HG03097 (cell line): ENCODE results near the gene PFKFB3.

Experiments used
- ATAC-seq: cut with Tn5 transposase; IDR thresholded peaks from one replicate; pipeline ENCODE4 v1.9.1; 2021; ENCODE audit not compliant: unreplicated experiment, low FRiP score

Gene PFKFB3

DNA sequence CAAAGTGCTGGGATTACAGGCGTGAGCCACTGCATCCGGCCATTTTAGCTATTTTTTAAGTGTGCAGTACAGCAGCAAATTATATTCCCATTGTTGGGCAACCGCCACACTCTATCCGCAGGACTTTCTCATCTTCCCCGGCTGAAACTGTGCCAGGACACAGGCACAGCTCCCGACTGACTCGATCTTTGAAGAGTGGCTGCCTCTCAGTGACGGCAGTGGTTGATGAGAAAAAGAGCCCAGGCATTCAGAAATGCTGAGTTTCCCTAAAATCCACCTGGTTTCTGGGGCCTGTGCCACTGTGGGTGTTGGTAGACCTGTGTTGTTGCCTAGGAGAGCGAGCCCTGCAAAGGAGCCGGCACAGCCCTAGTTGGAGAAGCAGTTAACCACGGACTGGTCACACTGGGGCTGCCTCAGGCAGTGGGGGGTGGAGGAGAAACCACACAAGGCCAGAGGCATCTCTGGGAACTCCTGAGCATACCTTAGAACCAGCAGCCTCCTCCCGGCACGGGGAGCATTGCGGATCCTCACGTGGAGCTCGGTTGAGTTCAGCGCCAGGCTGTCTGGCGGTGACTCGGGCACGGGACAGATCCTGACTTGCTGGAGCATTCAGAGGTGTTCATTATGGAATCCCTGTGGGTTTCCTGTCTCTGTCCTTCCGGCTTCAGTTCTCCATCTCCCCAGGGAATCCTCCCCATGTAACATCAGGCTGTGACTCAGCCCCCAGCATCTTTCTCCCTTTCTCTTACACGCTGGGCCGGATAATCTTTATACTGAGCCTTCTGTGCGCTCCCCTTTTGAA is 16.2 kb downstream of the PFKFB3 start:
- ATAC-seq, result no peak

DNA sequence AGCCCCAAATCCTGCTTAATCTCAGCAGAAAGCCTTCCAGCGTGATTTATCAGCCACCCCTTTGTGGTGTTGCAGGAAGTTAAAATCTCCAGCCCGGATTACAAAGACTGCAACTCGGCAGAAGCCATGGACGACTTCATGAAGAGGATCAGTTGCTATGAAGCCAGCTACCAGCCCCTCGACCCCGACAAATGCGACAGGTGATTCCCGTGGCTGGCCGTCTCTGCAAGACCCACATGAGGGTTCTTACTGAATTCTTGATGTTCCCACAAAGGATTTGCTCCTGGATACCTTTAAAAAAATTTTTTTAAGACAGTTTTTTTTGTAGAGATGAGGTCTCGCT is 16.7 kb downstream of the PFKFB3 start:
- no peak for ATAC-seq

DNA sequence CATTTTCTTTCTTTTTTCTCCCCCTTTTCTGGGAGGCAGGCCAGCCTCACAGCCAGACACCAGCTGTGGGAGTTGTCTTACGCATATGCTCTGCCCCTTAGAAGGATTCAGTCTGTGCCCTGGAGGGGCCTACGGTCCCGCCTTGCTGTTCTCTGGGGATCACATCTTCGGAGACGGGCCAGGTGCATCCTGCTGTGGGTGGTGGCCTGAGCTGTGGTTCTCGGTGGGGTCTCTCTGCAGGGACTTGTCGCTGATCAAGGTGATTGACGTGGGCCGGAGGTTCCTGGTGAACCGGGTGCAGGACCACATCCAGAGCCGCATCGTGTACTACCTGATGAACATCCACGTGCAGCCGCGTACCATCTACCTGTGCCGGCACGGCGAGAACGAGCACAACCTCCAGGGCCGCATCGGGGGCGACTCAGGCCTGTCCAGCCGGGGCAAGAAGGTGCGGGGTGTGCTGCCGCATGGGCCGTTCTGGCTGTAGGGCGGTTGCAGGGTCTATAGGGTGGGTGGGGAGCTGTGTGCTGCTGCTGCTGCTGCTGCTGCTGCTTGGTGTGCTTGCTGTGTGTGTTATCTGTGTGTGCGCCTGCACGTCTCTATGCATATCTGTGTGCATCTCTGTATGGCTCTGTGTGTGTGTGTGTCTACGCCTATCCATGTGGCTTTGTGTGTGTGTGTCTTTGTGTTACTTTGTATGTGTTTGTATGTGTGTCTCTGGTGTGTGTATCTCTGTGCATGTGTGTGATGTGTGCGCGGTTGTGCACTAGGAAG is 17.9 kb downstream of the PFKFB3 start:
- no peak for ATAC-seq

DNA sequence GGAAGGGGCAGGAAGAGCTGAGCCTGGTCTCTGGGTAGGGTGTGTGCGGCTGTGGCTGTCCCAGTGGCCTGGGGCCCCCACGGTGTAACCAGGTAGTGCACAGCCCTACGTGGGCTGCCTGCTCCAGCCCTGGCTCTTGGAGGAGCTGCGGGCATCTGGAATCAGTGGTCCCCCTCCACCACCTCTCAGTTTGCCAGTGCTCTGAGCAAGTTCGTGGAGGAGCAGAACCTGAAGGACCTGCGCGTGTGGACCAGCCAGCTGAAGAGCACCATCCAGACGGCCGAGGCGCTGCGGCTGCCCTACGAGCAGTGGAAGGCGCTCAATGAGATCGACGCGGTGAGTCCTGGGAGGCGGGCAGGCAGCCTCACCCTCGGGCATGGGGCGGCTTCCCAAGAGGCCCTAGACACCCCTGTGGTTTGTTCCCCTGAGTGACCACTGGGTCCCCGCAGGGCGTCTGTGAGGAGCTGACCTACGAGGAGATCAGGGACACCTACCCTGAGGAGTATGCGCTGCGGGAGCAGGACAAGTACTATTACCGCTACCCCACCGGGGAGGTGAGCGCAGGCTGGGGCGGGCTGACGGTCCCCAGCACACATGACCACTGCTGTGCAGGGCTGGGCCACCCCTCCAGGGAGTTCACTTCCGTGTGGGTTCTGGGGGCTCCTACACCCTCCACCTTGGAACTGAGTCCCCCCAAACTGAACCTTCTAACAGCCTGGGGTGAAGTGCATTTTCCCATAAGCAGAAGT is 18.6 kb downstream of the PFKFB3 start:
- ATAC-seq, result no peak

DNA sequence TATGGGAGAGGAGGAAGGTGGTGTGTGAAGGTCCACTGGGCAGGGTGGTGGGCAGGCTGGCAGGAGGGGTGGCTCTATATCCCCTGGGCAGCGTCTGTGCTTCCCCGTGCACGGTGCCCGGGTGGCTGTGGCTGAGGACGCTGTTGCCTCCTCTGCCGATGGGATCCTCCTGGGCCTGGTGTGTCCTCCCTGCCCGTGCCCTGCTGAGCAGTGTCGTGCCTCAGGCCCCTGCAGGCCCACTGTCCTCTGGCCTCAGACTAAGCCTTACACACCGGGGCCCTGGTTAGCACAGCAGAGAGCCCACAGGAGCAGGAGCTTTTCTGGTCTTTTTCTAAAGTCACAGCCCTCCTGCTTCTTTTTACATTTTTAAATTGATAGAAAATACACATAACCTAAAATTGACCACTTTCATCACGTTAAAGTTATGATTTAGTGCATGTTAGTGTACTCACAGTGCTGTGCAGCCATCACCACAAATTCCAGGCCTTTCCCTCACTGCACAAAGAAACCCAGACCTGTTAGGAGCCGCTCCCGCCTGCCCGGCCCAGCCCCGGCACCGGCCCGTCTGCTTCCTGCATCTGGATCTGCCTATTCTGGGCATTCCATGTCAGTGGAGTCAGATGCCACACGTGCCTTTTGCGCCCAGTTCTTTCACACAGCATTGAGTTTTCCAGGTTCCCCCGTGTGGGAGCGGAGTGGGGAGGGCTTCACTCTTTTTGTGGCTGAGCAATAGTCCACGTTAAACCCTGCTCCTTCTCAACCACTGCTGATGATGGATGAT is 19.4 kb downstream of the PFKFB3 start:
- ATAC-seq, result no peak

DNA sequence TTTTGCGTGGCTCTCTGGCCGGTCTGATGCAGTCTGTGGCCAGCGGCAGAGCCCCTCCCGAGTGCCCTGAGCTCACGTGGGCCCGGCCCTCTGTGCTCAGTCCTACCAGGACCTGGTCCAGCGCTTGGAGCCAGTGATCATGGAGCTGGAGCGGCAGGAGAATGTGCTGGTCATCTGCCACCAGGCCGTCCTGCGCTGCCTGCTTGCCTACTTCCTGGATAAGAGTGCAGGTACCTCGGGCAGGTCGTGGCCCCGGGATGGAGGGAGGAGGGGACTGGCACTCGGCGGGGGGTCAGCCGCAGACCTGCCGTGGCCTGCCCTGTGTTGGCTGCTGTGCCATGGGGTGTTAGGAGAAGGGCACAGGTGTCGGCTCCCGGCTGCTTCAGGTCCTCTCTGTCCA is 20.0 kb downstream of the PFKFB3 start:
- ATAC-seq, result no peak

DNA sequence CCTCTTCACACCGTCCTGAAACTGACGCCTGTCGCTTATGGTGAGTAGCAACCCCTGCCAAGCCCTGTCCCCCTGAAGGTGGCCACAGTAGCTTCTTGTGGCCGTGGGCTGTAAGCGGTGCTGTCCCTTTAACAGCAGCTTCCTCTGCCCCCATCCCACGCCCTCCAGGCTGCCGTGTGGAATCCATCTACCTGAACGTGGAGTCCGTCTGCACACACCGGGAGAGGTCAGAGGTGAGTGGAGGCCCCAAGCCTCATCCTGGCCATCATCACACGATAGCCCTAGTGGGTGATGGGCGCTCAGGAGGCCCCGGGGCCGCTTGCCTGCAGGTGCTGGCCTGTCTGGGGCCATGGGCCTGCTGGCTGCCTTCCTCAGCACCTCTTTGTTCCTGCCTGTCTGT is 21.2 kb downstream of the PFKFB3 start:
- ATAC-seq, result no peak

DNA sequence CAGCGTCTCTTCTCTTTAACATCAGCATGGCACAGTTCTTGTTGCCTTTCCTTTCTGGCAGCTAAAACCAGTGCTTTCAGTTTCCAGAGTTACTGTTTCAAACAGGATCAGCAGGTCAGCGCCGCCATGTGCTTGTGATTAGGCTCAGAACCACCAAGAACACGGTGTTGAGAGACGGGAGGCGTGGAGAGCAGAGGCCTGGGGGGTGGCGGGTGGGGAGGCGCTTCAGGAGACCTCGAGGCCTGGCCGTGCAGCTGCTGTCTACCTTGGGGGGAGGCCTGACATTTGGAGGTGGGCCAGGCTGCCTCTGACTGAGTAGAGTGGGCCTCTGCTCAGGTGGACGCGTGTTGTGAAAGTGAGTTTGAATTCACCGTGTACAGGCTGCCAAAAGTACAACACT is 22.0 kb downstream of the PFKFB3 start:
- no peak for ATAC-seq

DNA sequence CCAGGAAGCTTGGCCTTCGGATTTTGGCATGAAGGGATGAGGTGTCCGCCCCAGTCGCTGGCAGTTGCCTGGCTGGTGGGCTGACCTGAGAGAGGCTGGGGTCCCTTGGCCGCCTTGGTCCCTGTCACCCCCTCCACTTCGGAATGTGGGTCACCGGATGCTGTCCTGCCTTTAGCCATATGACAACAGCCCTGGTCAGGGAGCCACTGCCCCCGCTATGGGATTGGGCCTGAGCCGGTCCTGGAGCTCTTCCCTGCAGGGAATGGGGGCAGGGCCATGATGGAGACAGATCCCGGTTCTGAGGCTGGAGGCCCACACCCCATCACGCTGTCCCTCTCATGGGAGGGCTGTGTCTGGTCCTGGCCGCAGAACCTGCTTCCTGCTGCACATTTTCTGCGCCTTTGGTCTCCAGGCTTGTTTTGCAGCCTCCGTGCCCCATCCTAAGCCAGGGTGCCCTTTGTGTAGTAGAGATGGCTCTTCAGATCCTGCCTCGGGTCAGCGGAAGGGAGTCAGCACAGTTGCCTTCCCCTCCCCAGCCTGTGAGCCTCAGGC is 22.6 kb downstream of the PFKFB3 start:
- ATAC-seq, result no peak

DNA sequence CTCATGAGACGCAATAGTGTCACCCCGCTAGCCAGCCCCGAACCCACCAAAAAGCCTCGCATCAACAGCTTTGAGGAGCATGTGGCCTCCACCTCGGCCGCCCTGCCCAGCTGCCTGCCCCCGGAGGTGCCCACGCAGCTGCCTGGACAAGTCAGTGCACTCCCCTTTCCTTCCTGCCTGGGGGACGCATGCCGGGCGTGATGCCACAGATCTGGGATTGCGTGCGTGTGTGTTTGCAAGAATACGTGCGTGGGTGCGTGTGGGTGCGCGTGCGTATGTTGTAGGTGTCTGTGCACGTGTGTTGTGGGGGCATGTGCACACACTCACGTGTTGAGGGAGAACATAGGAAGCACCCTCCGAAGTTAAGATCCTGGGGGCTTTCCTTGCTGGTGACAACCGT is 23.5 kb downstream of the PFKFB3 start:
- ATAC-seq, result no peak

DNA sequence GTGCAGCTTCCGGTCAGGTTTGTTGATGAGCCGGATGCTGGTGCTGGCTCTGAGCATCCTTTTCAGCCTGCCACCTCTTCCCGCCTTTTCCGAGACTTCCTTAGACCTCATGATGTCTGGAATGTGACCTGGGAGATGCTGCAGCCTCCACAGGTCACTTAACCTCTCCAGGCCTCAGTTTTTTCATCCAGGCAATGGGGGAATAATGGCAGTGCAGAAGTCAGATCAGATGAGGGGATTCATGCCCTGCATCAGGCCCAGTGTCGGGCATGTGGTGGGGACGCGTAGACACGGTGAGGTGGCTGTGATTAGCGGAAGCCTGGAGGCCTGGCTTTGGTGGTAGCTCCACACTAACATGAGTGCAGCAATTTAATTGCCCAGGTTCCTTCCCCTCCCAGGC is 24.6 kb downstream of the PFKFB3 start:
- ATAC-seq, result no peak

DNA sequence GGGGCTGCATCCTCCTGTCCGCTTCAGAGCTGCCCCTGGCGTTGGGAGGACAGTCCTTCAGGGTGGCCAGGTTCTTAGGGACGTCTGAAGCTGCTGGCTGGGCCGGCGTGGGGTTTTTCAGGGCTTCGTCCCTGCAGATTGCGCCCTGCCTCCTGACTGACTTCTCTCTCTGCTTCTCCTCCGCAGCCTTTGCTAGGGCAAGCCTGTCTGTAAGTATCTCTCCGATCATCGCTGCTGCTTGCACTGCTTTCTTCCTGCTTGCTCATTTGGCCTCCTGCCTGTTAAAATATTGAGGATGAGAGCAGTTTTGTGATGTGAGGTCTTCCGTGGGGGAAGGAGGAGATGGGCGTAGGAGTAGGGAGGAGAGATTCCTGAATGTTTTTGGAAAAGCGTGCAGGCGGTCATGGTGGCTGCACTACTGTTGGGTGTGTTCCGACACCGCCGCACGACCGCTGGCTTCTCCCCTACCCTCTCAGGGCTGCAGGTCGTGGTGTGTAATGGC is 25.3 kb downstream of the PFKFB3 start:
- no peak for ATAC-seq

DNA sequence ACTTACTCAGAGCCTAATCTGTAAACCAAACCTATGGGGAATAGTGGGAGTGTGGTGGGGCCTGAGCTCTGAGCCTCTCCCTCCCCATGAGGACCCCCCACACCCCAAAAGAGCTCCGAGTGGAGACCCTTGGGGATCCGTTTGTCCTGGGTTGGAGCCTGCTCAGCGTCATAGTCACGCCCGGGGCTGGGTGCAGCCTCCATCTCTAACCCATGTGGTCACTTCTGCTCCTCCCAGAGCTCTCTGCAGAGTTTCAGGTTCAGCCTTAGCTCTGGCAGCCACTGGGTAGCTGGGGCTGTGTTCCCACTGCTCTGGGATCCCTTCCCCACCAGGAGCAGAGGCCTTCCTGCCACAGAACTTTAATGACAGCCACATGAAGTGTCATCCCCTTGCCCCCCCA is 25.9 kb downstream of the PFKFB3 start:
- ATAC-seq, result no peak

DNA sequence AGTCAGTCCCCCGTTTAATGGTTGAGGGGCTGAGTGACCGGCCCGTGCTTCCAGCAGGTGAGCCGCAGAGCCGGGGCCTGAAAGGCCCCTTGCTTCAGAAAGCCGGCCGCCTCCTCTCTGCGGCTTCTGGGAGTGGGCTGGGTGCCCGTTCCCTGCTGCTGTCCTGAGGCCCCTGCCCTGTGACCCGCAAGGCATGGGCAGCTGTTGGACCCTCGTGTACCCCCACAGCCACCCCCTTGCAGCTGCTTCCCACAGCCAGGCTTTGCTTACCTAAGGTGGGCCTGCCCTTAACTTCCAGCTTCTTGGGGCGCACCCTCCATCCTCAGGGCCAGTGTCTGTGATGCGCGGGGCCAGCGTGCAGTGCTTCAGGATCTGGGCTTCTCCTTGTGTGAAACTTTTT is 26.6 kb downstream of the PFKFB3 start:
- no peak for ATAC-seq

DNA sequence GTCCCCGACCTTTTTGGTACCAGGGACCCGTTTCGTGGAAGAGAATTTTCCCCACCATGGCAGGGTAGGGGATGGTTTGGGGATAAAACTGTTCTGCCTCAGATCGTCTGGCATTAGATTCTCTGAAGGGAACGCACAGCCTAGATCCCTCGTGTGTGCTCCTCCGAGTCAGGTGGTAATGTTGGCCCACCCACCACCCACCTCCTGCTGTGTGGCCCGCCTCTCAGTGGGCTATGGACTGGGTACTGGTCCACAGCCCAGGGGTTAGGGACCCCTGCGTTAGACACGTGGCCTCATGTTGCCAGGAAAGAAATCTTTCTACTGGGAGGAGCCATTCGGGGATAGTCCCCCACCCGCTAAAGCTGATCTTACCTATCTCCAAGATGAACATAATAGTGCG is 27.0 kb downstream of the PFKFB3 start:
- no peak for ATAC-seq

DNA sequence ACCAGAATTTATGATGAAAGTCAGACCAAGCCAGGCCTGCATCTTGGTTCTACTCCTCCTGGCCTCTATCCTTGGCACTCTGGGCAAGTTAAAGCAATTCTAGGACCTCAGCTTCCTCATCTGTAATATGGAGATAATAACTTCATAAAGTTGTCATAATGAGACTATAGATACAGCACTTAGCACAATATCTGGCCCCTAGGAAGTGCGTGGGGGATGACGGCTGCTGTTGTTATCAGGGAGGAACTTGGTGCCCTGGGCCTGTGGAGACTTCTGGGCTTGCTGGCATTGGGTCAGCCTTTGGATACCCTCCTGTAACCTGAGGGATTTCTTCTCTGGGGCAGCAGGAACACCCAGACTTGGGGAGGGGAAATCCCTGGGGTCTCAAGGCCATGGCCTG is 27.6 kb downstream of the PFKFB3 start:
- no peak for ATAC-seq

DNA sequence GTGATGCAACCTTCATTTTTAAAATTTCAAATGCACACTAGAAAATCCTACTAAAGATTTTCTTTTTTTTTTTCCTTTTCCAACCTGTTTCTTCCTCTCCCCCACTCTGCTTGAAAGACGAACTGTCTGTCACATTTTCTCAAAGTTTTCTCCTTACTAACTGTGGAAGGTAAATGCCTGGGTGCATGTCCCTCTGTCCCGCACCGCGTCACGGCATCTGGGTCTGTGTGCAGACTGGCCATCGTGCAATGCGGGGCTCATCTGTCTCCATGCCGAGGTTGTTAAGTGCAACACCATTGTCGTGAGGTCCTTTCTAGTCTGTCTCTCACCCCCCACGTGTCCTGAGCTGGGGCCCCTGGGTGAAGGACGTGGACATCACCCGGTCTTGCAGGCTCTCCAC is 28.4 kb downstream of the PFKFB3 start:
- ATAC-seq, result no peak

DNA sequence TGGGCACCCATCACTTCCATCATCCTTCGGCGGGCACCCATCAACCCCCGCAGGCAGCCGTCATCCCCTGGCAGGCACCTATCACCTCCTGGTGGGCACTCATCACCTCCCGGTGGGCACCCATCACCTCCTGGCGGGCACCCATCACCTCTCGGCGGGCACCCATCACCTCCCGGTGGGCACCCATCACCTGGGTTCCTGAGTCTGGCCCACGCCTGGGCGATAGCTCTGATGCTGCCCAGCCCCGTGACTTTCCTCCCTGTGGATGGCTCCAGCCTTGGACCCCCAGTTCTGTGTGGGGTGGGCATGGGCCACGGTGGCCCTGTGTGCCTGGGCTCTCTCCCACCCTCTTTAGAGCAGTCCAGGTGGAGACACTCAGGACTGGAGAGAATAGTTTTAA is 29.0 kb downstream of the PFKFB3 start:
- ATAC-seq, result no peak

DNA sequence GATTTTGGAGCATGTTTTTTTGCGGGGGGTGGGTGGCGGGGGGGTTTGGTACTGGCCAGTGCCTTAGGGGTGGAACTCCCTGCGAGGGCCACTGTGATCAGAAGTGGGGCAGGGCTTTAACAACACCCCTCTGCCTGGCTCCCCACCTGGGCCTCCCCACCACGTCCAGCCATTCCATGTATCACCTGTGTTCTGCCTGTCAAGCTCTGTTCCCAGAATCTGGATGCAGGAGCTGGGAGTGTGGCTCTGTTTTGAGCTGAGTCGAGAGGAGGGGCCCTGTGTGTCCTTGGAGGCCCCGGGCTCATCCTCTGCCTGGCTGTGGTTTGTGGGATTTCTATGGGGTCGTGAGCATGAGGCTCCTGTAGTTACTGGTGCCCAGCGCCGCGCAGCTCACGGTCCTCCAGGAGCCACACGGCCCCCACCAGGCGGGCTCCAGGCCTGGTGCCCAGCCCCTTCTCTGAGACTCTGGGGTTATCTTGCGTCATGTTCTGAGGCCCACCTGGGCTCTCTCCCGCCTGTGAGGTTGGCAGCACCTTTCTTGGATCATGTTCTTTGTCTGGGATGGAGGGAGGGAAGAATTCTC is 29.6 kb downstream of the PFKFB3 start:
- ATAC-seq, result no peak
